ENCODE results near the gene SRRM5. TPM values are rescaled to one million over a fixed set of nuclear protein-coding genes. Genes with fewer than 3 reads are reported as not detected.

Gene SRRM5
- total and polyA plus RNA-seq, 2 of the 13 experiments (the other 11 are each of a cell fraction or from before 2014, with no cell fraction given): 0.11 to 0.16 TPM

GRCh38 chr19:43595999-43596841 lies 15.7 kb upstream of the SRRM5 start, which contains the start of the genes IRGQ and ZNF576 (continued):
- no peak for TF ChIP-seq ZNF407 (CRISPR knock-in tag; IDR thresholded peaks at IDR 0.05; ENCODE audit: not compliant biosample characterization)
- TF ChIP-seq KLF12 (CRISPR knock-in tag; IDR thresholded peaks at IDR 0.05; ENCODE audit: borderline replicate concordance): no peak; the same call in 1 of the 2 replicates
- peak; percentile 5; the same call in 1 of the 2 replicates for TF ChIP-seq SP4 (CRISPR knock-in tag; IDR thresholded peaks at IDR 0.05)
- TF ChIP-seq GPN1 (CRISPR knock-in tag; IDR thresholded peaks at IDR 0.05; ENCODE audit: borderline replicate concordance): no peak
- no peak for TF ChIP-seq ZNF318 (CRISPR knock-in tag; IDR thresholded peaks at IDR 0.05)
- TF ChIP-seq HOMEZ (CRISPR knock-in tag; IDR thresholded peaks at IDR 0.05; ENCODE audit: low read depth): peak; percentile 29; the same call in 1 of the 2 replicates
- TF ChIP-seq PBX2 (CRISPR knock-in tag; IDR thresholded peaks at IDR 0.05): no peak
- TF ChIP-seq ZNF501 (CRISPR knock-in tag; IDR thresholded peaks at IDR 0.05): peak; percentile 94

All from HepG2 (cell line).